ENCODE measurements around the gene AMH.

The AMH gene

DNA sequence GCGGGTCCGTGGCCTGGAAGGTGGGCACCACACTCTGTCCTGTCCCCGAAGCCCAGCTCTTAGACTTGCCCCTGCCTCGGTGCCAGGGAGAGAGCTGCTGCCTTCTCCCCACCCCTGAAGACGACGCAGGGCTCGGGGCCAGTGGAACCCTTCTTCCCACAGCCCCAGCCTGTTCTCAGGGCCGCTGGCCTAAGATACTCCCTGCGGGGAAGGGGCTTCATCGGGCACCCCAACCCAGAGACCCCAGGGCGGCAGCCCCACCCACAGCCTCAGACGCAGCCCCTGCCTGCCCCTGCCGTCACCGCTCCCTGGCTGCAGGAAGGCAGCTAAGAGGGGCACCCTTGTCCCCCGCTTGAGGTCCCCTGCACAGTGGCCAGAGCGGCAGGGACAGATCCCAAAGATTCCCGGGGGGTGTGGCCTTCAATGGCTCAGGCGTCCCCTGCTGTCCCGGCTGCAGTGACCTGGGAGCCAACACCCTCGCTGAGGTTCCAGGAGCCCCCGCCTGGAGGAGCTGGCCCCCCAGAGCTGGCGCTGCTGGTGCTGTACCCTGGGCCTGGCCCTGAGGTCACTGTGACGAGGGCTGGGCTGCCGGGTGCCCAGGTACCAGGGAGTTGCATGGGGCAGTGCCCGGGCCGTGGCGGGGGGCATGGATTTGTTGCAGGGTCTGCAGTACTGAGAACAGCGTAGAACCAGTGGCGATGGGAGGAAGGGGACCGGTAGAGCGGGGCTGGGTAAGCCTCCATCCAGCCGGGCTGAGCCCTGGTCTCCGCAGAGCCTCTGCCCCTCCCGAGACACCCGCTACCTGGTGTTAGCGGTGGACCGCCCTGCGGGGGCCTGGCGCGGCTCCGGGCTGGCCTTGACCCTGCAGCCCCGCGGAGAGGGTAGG is 1.0 kb downstream of the AMH start (continued):
- no peak for TF ChIP-seq ZNF157 (tag by site-specific recombination; IDR thresholded peaks at IDR 0.05)
- no peak for TF ChIP-seq MYNN (tag by site-specific recombination; IDR thresholded peaks at IDR 0.05; ENCODE audit: borderline replicate concordance)
- no peak for TF ChIP-seq TRIM28 (IDR thresholded peaks at IDR 0.05; ENCODE audit: borderline replicate concordance, low read length)
- TF ChIP-seq ZBTB20 (tag by site-specific recombination; IDR thresholded peaks at IDR 0.05) = no peak
- TF ChIP-seq ZNF768 (tag by site-specific recombination; IDR thresholded peaks at IDR 0.05) = no peak
- no peak for TF ChIP-seq ZNF514 (tag by site-specific recombination; IDR thresholded peaks at IDR 0.05)
- TF ChIP-seq GLIS1 (tag by site-specific recombination; IDR thresholded peaks at IDR 0.05) = 0 out of 2 replicates have a peak, but pooled peaks have one; percentile 7
- no peak for TF ChIP-seq ZNF140 (tag by site-specific recombination; IDR thresholded peaks at IDR 0.05)
- 0 out of 2 replicates have a peak, but pooled peaks have one; percentile 6 for TF ChIP-seq ZIC2 (tag by site-specific recombination; IDR thresholded peaks at IDR 0.05)
- peak; percentile 42; the same call in 1 of the 2 replicates for TF ChIP-seq PATZ1 (tag by site-specific recombination; IDR thresholded peaks at IDR 0.05)
- TF ChIP-seq ZNF324 (tag by site-specific recombination; IDR thresholded peaks at IDR 0.05) = no peak
- TF ChIP-seq ZNF211 (tag by site-specific recombination; IDR thresholded peaks at IDR 0.05; ENCODE audit: low read depth) = no peak
- no peak for TF ChIP-seq KLF1 (tag by site-specific recombination; IDR thresholded peaks at IDR 0.05)
- TF ChIP-seq ZNF19 (tag by site-specific recombination; IDR thresholded peaks at IDR 0.05; ENCODE audit: low read depth) = no peak
- TF ChIP-seq ZBTB8A (tag by site-specific recombination; IDR thresholded peaks at IDR 0.05) = peak; percentile 30; the same call in 1 of the 2 replicates
- no peak for TF ChIP-seq ZNF513 (tag by site-specific recombination; IDR thresholded peaks at IDR 0.05)
- no peak for TF ChIP-seq ZNF830 (tag by site-specific recombination; IDR thresholded peaks at IDR 0.05; ENCODE audit: low read depth)
- no peak for TF ChIP-seq ZNF292 (tag by site-specific recombination; IDR thresholded peaks at IDR 0.05; ENCODE audit: borderline replicate concordance, low read depth)
- TF ChIP-seq KLF9 (tag by site-specific recombination; IDR thresholded peaks at IDR 0.05; ENCODE audit: low read depth) = peak; percentile 41; the same call in 1 of the 2 replicates
- TF ChIP-seq ZNF311 (tag by site-specific recombination; IDR thresholded peaks at IDR 0.05; ENCODE audit: borderline replicate concordance) = no peak
- no peak for TF ChIP-seq ZNF112 (tag by site-specific recombination; IDR thresholded peaks at IDR 0.05)
- no peak for TF ChIP-seq PRDM6 (tag by site-specific recombination; IDR thresholded peaks at IDR 0.05)
- no peak for TF ChIP-seq ZNF202 (tag by site-specific recombination; IDR thresholded peaks at IDR 0.05; ENCODE audit: borderline replicate concordance)
- no peak for TF ChIP-seq ZNF239 (tag by site-specific recombination; IDR thresholded peaks at IDR 0.05)
- no peak for TF ChIP-seq ZNF544 (tag by site-specific recombination; IDR thresholded peaks at IDR 0.05)
- 0 out of 2 replicates have a peak, but pooled peaks have one; percentile 36 for TF ChIP-seq ZFP37 (tag by site-specific recombination; IDR thresholded peaks at IDR 0.05)
- TF ChIP-seq ZNF629 (tag by site-specific recombination; IDR thresholded peaks at IDR 0.05) = no peak
- TF ChIP-seq, protein P1, sequence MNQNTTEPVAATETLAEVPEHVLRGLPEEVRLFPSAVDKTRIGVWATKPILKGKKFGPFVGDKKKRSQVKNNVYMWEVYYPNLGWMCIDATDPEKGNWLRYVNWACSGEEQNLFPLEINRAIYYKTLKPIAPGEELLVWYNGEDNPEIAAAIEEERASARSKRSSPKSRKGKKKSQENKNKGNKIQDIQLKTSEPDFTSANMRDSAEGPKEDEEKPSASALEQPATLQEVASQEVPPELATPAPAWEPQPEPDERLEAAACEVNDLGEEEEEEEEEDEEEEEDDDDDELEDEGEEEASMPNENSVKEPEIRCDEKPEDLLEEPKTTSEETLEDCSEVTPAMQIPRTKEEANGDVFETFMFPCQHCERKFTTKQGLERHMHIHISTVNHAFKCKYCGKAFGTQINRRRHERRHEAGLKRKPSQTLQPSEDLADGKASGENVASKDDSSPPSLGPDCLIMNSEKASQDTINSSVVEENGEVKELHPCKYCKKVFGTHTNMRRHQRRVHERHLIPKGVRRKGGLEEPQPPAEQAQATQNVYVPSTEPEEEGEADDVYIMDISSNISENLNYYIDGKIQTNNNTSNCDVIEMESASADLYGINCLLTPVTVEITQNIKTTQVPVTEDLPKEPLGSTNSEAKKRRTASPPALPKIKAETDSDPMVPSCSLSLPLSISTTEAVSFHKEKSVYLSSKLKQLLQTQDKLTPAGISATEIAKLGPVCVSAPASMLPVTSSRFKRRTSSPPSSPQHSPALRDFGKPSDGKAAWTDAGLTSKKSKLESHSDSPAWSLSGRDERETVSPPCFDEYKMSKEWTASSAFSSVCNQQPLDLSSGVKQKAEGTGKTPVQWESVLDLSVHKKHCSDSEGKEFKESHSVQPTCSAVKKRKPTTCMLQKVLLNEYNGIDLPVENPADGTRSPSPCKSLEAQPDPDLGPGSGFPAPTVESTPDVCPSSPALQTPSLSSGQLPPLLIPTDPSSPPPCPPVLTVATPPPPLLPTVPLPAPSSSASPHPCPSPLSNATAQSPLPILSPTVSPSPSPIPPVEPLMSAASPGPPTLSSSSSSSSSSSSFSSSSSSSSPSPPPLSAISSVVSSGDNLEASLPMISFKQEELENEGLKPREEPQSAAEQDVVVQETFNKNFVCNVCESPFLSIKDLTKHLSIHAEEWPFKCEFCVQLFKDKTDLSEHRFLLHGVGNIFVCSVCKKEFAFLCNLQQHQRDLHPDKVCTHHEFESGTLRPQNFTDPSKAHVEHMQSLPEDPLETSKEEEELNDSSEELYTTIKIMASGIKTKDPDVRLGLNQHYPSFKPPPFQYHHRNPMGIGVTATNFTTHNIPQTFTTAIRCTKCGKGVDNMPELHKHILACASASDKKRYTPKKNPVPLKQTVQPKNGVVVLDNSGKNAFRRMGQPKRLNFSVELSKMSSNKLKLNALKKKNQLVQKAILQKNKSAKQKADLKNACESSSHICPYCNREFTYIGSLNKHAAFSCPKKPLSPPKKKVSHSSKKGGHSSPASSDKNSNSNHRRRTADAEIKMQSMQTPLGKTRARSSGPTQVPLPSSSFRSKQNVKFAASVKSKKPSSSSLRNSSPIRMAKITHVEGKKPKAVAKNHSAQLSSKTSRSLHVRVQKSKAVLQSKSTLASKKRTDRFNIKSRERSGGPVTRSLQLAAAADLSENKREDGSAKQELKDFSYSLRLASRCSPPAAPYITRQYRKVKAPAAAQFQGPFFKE (tag by site-specific recombination; IDR thresholded peaks at IDR 0.05; ENCODE audit: borderline replicate concordance) = no peak
- TF ChIP-seq BCL11A (tag by site-specific recombination; IDR thresholded peaks at IDR 0.05; ENCODE audit: low read depth) = no peak
- TF ChIP-seq SP3 (tag by site-specific recombination; IDR thresholded peaks at IDR 0.05) = no peak

Data from HEK293 (cell line).